Stimulated activated CD8-positive, alpha-beta memory T cell treated with anti-CD3 and anti-CD28 coated beads, Interleukin-4, amount 100 ng/mL, for 48 hours (primary cell): ENCODE data around the gene EYS.
"Not testable (repeated sequence)": the region's sequence is repeated elsewhere in the genome, so short reads cannot be mapped to it uniquely, and the experiment has no call there.

ENCODE experiments used
- DNase-seq: peaks from one replicate; pipeline ENCODE4 v3.0.0-alpha.2; 2020

EYS gene

GRCh38 chr6:64000818-64001491 is 1706.1 kb downstream of the EYS start:
- no peak for DNase-seq

- no peak for DNase-seq
Measured at GRCh38 chr6:63999613-64000012, 1707.4 kb downstream of the EYS start.

- no peak for DNase-seq
Measured at GRCh38 chr6:63998991-63999390, 1708.0 kb downstream of the EYS start.

- DNase-seq = no peak
Measured at GRCh38 chr6:63997734-63998133, 1709.3 kb downstream of the EYS start.

GRCh38 chr6:63997221-63997620 is 1709.8 kb downstream of the EYS start:
- DNase-seq = no peak

GRCh38 chr6:63985223-63985622 is 1721.8 kb downstream of the EYS start:
- DNase-seq = no peak

GRCh38 chr6:63975699-63976098 is 1731.3 kb downstream of the EYS start:
- DNase-seq = no peak

- no peak for DNase-seq
Measured at GRCh38 chr6:63968650-63969049, 1738.4 kb downstream of the EYS start.

GRCh38 chr6:63964366-63964765 is 1742.7 kb downstream of the EYS start:
- DNase-seq = no peak

- no peak for DNase-seq
Measured at GRCh38 chr6:63963769-63964315, 1743.2 kb downstream of the EYS start.

GRCh38 chr6:63953336-63954021 is 1753.5 kb downstream of the EYS start:
- not testable (repeated sequence) for DNase-seq

GRCh38 chr6:63947792-63948529 is 1759.1 kb downstream of the EYS start:
- DNase-seq = no peak

GRCh38 chr6:63945987-63946386 is 1761.0 kb downstream of the EYS start:
- no peak for DNase-seq

GRCh38 chr6:63943826-63944225 is 1763.2 kb downstream of the EYS start:
- no peak for DNase-seq

GRCh38 chr6:63941747-63942470 is 1765.1 kb downstream of the EYS start:
- no peak for DNase-seq

- DNase-seq = no peak
Measured at GRCh38 chr6:63940056-63940455, 1767.0 kb downstream of the EYS start.

- DNase-seq = no peak
Measured at GRCh38 chr6:63936399-63936798, 1770.6 kb downstream of the EYS start.

GRCh38 chr6:63935732-63936131 is 1771.3 kb downstream of the EYS start:
- no peak for DNase-seq

GRCh38 chr6:63933948-63934347 is 1773.1 kb downstream of the EYS start:
- DNase-seq = not testable (repeated sequence)

- no peak for DNase-seq
Measured at GRCh38 chr6:63930848-63931247, 1776.2 kb downstream of the EYS start.

- DNase-seq = no peak
Measured at GRCh38 chr6:63929111-63929510, 1777.9 kb downstream of the EYS start.

GRCh38 chr6:63928613-63929012 is 1778.4 kb downstream of the EYS start:
- DNase-seq = no peak
